Thyroid gland (tissue), 4 donors: ENCODE data around the gene CGB2. TPM values are rescaled to one million over a fixed set of nuclear protein-coding genes. Genes with fewer than 3 reads are reported as not detected.
"Not testable (repeated sequence)": the region's sequence is repeated elsewhere in the genome, so short reads cannot be mapped to it uniquely, and the experiment has no call there.

Experiments
- DNase-seq, 2 donors: peaks; one replicate each; pipeline ENCODE4 v3.0.0-alpha.2; 2019
- H3K27ac ChIP-seq, 3 donors: fragments of 200-600 bp; sonication (generic); 1 replicate in 2 of 3; 2 replicates in 1 of 3; pipeline ENCODE4 v1.5.1; 2016 to 2019; ENCODE audit warnings: mild to moderate bottlenecking in 1 of 3, moderate library complexity in 1 of 3
- H3K27me3 ChIP-seq: fragments of 200-600 bp; sonication (generic); one replicate; pipeline ENCODE4 v1.5.1; 2019
- H3K36me3 ChIP-seq, 2 donors: fragments of 200-600 bp; sonication (generic); one replicate each; pipeline ENCODE4 v1.5.1; 2016 to 2019
- H3K4me1 ChIP-seq, 2 donors: fragments of 200-600 bp; sonication (generic); one replicate each; pipeline ENCODE4 v1.5.1; 2017 to 2019
- H3K4me3 ChIP-seq, 3 donors: fragments of 200-600 bp; sonication (generic); replicated peaks in 1 of 3; 1 replicate in 2 of 3; 2 replicates in 1 of 3; pipeline ENCODE4 v1.5.1; 2016; ENCODE audit warnings: mild to moderate bottlenecking in 1 of 3
- H3K9me3 ChIP-seq: fragments of 200-600 bp; sonication (generic); one replicate; pipeline ENCODE4 v1.5.1; 2017
- CTCF ChIP-seq, 6 experiments: fragments of 200-600 bp in 3 of 6; fragments of 450-650 bp in 3 of 6; sonication (generic) in 3 of 6; IDR thresholded peaks; one replicate each; pipeline ENCODE4 v1.5.1; 2016 to 2019; ENCODE audit warnings: antibody characterized with exemption in 6 of 6, mild to moderate bottlenecking in 2 of 6, inconsistent platforms in 1 of 6, moderate library complexity in 1 of 6
- POLR2A ChIP-seq, 2 donors: fragments of 450-650 bp; IDR thresholded peaks; one replicate each; pipeline ENCODE4 v1.6.1; 2017; ENCODE audit warnings: antibody characterized with exemption in 2 of 2, mild to moderate bottlenecking in 2 of 2, moderate library complexity in 1 of 2
- WGBS, 2 donors: methylation state at CpG; one replicate each; pipeline ENCODE4 v1.1.5; 2017; 5-methylcytosine and 5-hydroxymethylcytosine counted together
- intact Hi-C: fragments of 100-400 bp; cut with DNase I; formaldehyde crosslinking; loops from one replicate; pipeline ENCODE4 v1.15.1; 2023
- total RNA-seq, 4 donors: library from RNA; depleted of rRNA; stranded (reverse); fragments of >200 nt; gene quantifications; one replicate each; pipeline ENCODE4 v1.2.3, GENCODE V29; 2016

CGB2 gene
- total RNA-seq, 4 donors from 2014 or later = not detected

- H3K27me3 ChIP-seq, intact Hi-C loops: not testable (repeated sequence)
- whole genome bisulfite sequencing, 2 donors = 87 to 88% methylated on average over 14 to 19 of the region's 24 CpGs
These were observed 18.8 kb downstream of the CGB2 start for GRCh38 chr19:49050376-49051033.

GRCh38 chr19:49056101-49056901, 24.6 kb downstream of the CGB2 start:
- Histone ChIP-seq H3K4me3 (peak overlapping the region in 2 of 3 donors; percentile 30 to 33), H3K9me3 (no peaks in the 10 kb centered on the region), H3K36me3 (no peaks in the 10 kb centered on the region), H3K4me1 (peaks cover 2 to 19% of the 10 kb centered on the region in 2 donors), H3K27me3 (no peaks in the 10 kb centered on the region), H3K27ac (no peak overlapping the region)
- intact Hi-C loops = no loop called here
- DNase-seq = peak; percentile 46 to 48
- WGBS, 2 donors = 0 to 2% methylated on average over 11 to 29 of the region's 63 CpGs
- TF ChIP-seq POLR2A (IDR thresholded peaks at IDR 0.05) (no peak), CTCF (IDR thresholded peaks at IDR 0.05) (peak in 2 of 6 experiments; percentile 9 to 26)

More at GRCh38 chr19:49050376-49051033, 18.8 kb downstream of the CGB2 start:
- not testable (repeated sequence) for H3K9me3 ChIP-seq, H3K4me3 ChIP-seq, H3K4me1 ChIP-seq, H3K36me3 ChIP-seq, DNase-seq, H3K27ac ChIP-seq

- WGBS, 2 donors = 8 to 17% methylated on average over 13 to 34 of the region's 34 CpGs
- H3K4me3 ChIP-seq = peak overlapping the region in 1 of 3 donors; percentile 30
- DNase-seq, H3K9me3 ChIP-seq, intact Hi-C loops, H3K36me3 ChIP-seq, H3K27me3 ChIP-seq, H3K27ac ChIP-seq: not testable (repeated sequence)
- H3K4me1 ChIP-seq = peaks cover 2 to 19% of the 10 kb centered on the region in 2 donors
These were observed 25.4 kb downstream of the CGB2 start for GRCh38 chr19:49056902-49057596.

- Histone ChIP-seq H3K27me3 (no peaks in the 10 kb centered on the region), H3K4me3 (peak within 1 kb of the TSS in 1 of 3 donors; percentile 30), H3K4me1 (peaks cover 2 to 19% of the 10 kb centered on the region in 2 donors), H3K36me3 (no peaks in the 10 kb centered on the region), H3K9me3 (no peaks in the 10 kb centered on the region), H3K27ac (no peak within 1 kb of the TSS)
- intact Hi-C loops = no loop called here
- TF ChIP-seq CTCF (IDR thresholded peaks at IDR 0.05) (no peak), POLR2A (IDR thresholded peaks at IDR 0.05) (no peak)
- DNase-seq = peak; percentile 75 to 78
- 2 to 3% methylated on average over 12 to 20 of the region's 38 CpGs for WGBS, 2 donors
These were observed 26.0 kb downstream of the CGB2 start, which contains the start of gene CGB7 for GRCh38 chr19:49057636-49058234. CGB7 (minus strand) TSS chr19:49057749; CDS start chr19:49055375, 2,374 bp downstream.

GRCh38 chr19:49058562-49058961, 26.9 kb downstream of the CGB2 start:
- peak in 1 of 2 donors; percentile 21 for DNase-seq
- Histone ChIP-seq H3K36me3 (no peaks in the 10 kb centered on the region), H3K4me3 (no peak overlapping the region), H3K9me3 (no peaks in the 10 kb centered on the region), H3K27ac (no peak overlapping the region), H3K27me3 (no peaks in the 10 kb centered on the region), H3K4me1 (peaks cover 2 to 19% of the 10 kb centered on the region in 2 donors)
- TF ChIP-seq POLR2A (IDR thresholded peaks at IDR 0.05) (no peak), CTCF (IDR thresholded peaks at IDR 0.05) (no peak)
- 33 to 39% methylated on average over 9 to 10 of the region's 10 CpGs for WGBS, 2 donors
- intact Hi-C loops = no loop called here
